ENCODE measurements around the gene RNF123. TPM values are rescaled to one million over a fixed set of nuclear protein-coding genes. Genes with fewer than 3 reads are reported as not detected.

RNF123 gene
- total and polyA plus RNA-seq, 5 experiments from 2014 or later: 8.8 to 70.0 (median 20.4) TPM

- H3K9me3 Mint-ChIP-seq: no peaks in the 10 kb centered on the region
- H3K27me3 Mint-ChIP-seq: no peaks in the 10 kb centered on the region
- no peaks in the 10 kb centered on the region for H3K36me3 Mint-ChIP-seq
- POLR2A ChIA-PET: interaction anchor here (0.7 to 2.6 kb wide), 6 partner anchors 9 to 627 kb away, joined by 3 to 7 read pairs (median 4); partner anchors contain the start of genes IP6K1, QRICH1 and RBM6
- DNase-seq (no peak), ATAC-seq (no peak)
- peak overlapping the region in 9 of 10 donors; percentile 12 to 93 (median 47) for H3K4me3 Mint-ChIP-seq
- peaks cover 20 to 49% (median 45%) of the 10 kb centered on the region in 4 donors for H3K4me1 Mint-ChIP-seq
- peak overlapping the region; percentile 13 to 91 (median 56) for H3K27ac Mint-ChIP-seq
Observed at GRCh38 chr3:49720855-49721595, 31.7 kb downstream of the RNF123 start.

- peak overlapping the region in 4 of 10 donors; percentile 45 to 93 (median 70) for H3K4me3 Mint-ChIP-seq
- ATAC-seq: no peak
- no peaks in the 10 kb centered on the region for H3K27me3 Mint-ChIP-seq
- H3K36me3 Mint-ChIP-seq: no peaks in the 10 kb centered on the region
- peaks cover 20 to 49% (median 45%) of the 10 kb centered on the region in 4 donors for H3K4me1 Mint-ChIP-seq
- POLR2A ChIA-PET: interaction anchor here (1.2 to 2.6 kb wide), 3 partner anchors 9 to 627 kb away, joined by 3 to 7 read pairs (median 4); partner anchors contain the start of genes QRICH1 and RBM6
- no peaks in the 10 kb centered on the region for H3K9me3 Mint-ChIP-seq
- DNase-seq: no peak
- H3K27ac Mint-ChIP-seq: peak overlapping the region in 5 of 10 donors; percentile 16 to 91 (median 67)
Observed at GRCh38 chr3:49721596-49721895, 32.2 kb downstream of the RNF123 start.

GRCh38 chr3:49721896-49722781 is 32.8 kb downstream of the RNF123 start:
- Mint-ChIP-seq H3K27ac (peak overlapping the region in 9 of 10 donors; percentile 80 to 98 (median 95)), H3K27me3 (no peaks in the 10 kb centered on the region), H3K4me3 (peak overlapping the region; percentile 68 to 97 (median 92)), H3K36me3 (no peaks in the 10 kb centered on the region), H3K9me3 (no peaks in the 10 kb centered on the region), H3K4me1 (peaks cover 20 to 49% (median 45%) of the 10 kb centered on the region in 4 donors)
- DNase-seq (no peak), ATAC-seq (no peak)
- POLR2A ChIA-PET: interaction anchor here (1.2 to 2.6 kb wide), 4 partner anchors 7 to 218 kb away, joined by 3 to 7 read pairs (median 4); partner anchors contain the start of genes INKA1 and RBM6

- POLR2A ChIA-PET: interaction anchor here (0.6 to 2.6 kb wide), 6 partner anchors 8 to 294 kb away, joined by 3 to 7 read pairs (median 3); partner anchors contain the start of genes INKA1, NICN1 and RBM6
- Mint-ChIP-seq H3K27ac (peak overlapping the region; percentile 80 to 98 (median 96)), H3K4me3 (peak overlapping the region; percentile 87 to 97 (median 93)), H3K27me3 (no peaks in the 10 kb centered on the region), H3K9me3 (no peaks in the 10 kb centered on the region), H3K4me1 (peaks cover 20 to 47% (median 43%) of the 10 kb centered on the region in 4 donors), H3K36me3 (peaks cover 0 to 2% (median 0%) of the 10 kb centered on the region in 3 donors)
- ATAC-seq (no peak), DNase-seq (no peak)
Observed at GRCh38 chr3:49722896-49723295, 33.5 kb downstream of the RNF123 start.

GRCh38 chr3:49723296-49723627 is 33.9 kb downstream of the RNF123 start:
- peaks cover 20 to 47% (median 43%) of the 10 kb centered on the region in 4 donors for H3K4me1 Mint-ChIP-seq
- ATAC-seq: peak; percentile 15 to 22
- no peaks in the 10 kb centered on the region for H3K9me3 Mint-ChIP-seq
- no peaks in the 10 kb centered on the region for H3K27me3 Mint-ChIP-seq
- H3K4me3 Mint-ChIP-seq: peak overlapping the region; percentile 87 to 97 (median 93)
- DNase-seq: peak; percentile 35 to 74 (median 50)
- H3K36me3 Mint-ChIP-seq: peaks cover 0 to 6% (median 0%) of the 10 kb centered on the region in 3 donors
- POLR2A ChIA-PET: interaction anchor here (0.6 to 2.6 kb wide), 9 partner anchors 9 to 294 kb away, joined by 3 to 7 read pairs (median 4); partner anchors contain the start of genes INKA1, NICN1 and RBM6
- peak overlapping the region; percentile 80 to 98 (median 96) for H3K27ac Mint-ChIP-seq

- Mint-ChIP-seq H3K4me1 (peaks cover 16 to 41% (median 37%) of the 10 kb centered on the region in 4 donors), H3K27me3 (no peaks in the 10 kb centered on the region), H3K27ac (peak within 1 kb of the TSS; percentile 80 to 98 (median 96)), H3K36me3 (peaks cover 0 to 8% (median 0%) of the 10 kb centered on the region in 3 donors), H3K9me3 (no peaks in the 10 kb centered on the region), H3K4me3 (peak within 1 kb of the TSS; percentile 87 to 97 (median 93))
- POLR2A ChIA-PET: interaction anchor here (0.6 to 2.6 kb wide), 9 partner anchors 9 to 295 kb away, joined by 3 to 7 read pairs (median 4); partner anchors contain the start of genes INKA1, NICN1 and RBM6
- DNase-seq (peak; percentile 85 to 93 (median 88)), ATAC-seq (peak; percentile 76)
Observed at GRCh38 chr3:49723628-49724551, 34.5 kb downstream of the RNF123 start, which contains the start of gene GMPPB. TSS of gene GMPPB (minus strand) at chr3:49723951. CDS start at chr3:49723726, 225 bp downstream.

GRCh38 chr3:49724586-49724985 is 35.2 kb downstream of the RNF123 start:
- H3K4me1 Mint-ChIP-seq: peaks cover 15 to 36% (median 32%) of the 10 kb centered on the region in 4 donors
- H3K9me3 Mint-ChIP-seq: no peaks in the 10 kb centered on the region
- POLR2A ChIA-PET: interaction anchor here (0.6 to 1.5 kb wide), 5 partner anchors 8 to 78 kb away, joined by 3 to 7 read pairs (median 4); partner anchors contain the start of gene INKA1
- DNase-seq (peak in 5 of 10 donors; percentile 36 to 66 (median 47)), ATAC-seq (peak in 1 of 2 donors; percentile 33)
- H3K4me3 Mint-ChIP-seq: peak overlapping the region; percentile 87 to 97 (median 93)
- H3K27me3 Mint-ChIP-seq: no peaks in the 10 kb centered on the region
- peak overlapping the region; percentile 74 to 98 (median 96) for H3K27ac Mint-ChIP-seq
- H3K36me3 Mint-ChIP-seq: peaks cover 0 to 8% (median 0%) of the 10 kb centered on the region in 3 donors

GRCh38 chr3:49725906-49726681 is 36.7 kb downstream of the RNF123 start:
- Mint-ChIP-seq H3K27ac (peak overlapping the region in 6 of 10 donors; percentile 56 to 96 (median 65)), H3K4me1 (peaks cover 11 to 25% (median 21%) of the 10 kb centered on the region in 4 donors), H3K9me3 (no peaks in the 10 kb centered on the region), H3K27me3 (no peaks in the 10 kb centered on the region), H3K4me3 (peak overlapping the region in 1 of 10 donors; percentile 41), H3K36me3 (peaks cover 0 to 20% (median under 1%) of the 10 kb centered on the region in 3 donors)
- DNase-seq: no peak
- ATAC-seq: no peak
- POLR2A ChIA-PET: interaction anchor here (1.1 kb wide), 1 partner anchor 9 kb away, joined by 3 read pairs; no protein-coding TSS in a partner anchor

GRCh38 chr3:49727154-49727923 is 38.0 kb downstream of the RNF123 start:
- Mint-ChIP-seq H3K36me3 (peaks cover 0 to 30% (median 4%) of the 10 kb centered on the region in 3 donors), H3K4me3 (no peak overlapping the region), H3K4me1 (peaks cover 10 to 20% (median 15%) of the 10 kb centered on the region in 4 donors), H3K27ac (peak overlapping the region in 2 of 10 donors; percentile 11 to 31), H3K27me3 (no peaks in the 10 kb centered on the region), H3K9me3 (no peaks in the 10 kb centered on the region)
- no peak for DNase-seq
- POLR2A ChIA-PET: interaction anchor here (0.5 to 1.0 kb wide), 2 partner anchors 12 to 28 kb away, joined by 4 read pairs; no protein-coding TSS in a partner anchor
- ATAC-seq: no peak

GRCh38 chr3:49727924-49728361 is 38.6 kb downstream of the RNF123 start:
- DNase-seq (no peak), ATAC-seq (no peak)
- Mint-ChIP-seq H3K27ac (peak overlapping the region in 2 of 10 donors; percentile 11 to 74), H3K4me3 (no peak overlapping the region), H3K27me3 (no peaks in the 10 kb centered on the region), H3K36me3 (peaks cover 0 to 36% (median 5%) of the 10 kb centered on the region in 3 donors), H3K9me3 (no peaks in the 10 kb centered on the region), H3K4me1 (peaks cover 5 to 14% (median 9%) of the 10 kb centered on the region in 4 donors)
- POLR2A ChIA-PET: interaction anchor here (0.5 to 1.0 kb wide), 3 partner anchors 13 to 78 kb away, joined by 4 read pairs; no protein-coding TSS in a partner anchor

All from naive thymus-derived CD8-positive, alpha-beta T cell (primary cell).